Epithelial cell of proximal tubule (primary cell): Measurements from ENCODE around the gene RGS3. TPM values are rescaled to one million over a fixed set of nuclear protein-coding genes. Genes with fewer than 3 reads are reported as not detected.

ENCODE experiments used
- DNase-seq: peaks from one replicate; pipeline ENCODE4 v3.0.0-alpha.2; 2011; ENCODE audit warnings: low read depth
- H3K4me3 ChIP-seq: 2 replicates; pipeline ENCODE4 v1.5.1; 2011; ENCODE audit warnings: low read depth, mild to moderate bottlenecking, low read length
- CTCF ChIP-seq: conservative IDR thresholded peaks from 2 replicates; pipeline ENCODE4 v1.5.1; 2012; ENCODE audit warnings: low read depth, mild to moderate bottlenecking, low read length
- total RNA-seq: library from RNA; depleted of rRNA; stranded (reverse); fragments of >200 nt; gene quantifications from 2 replicates; pipeline ENCODE4 v1.2.3, GENCODE V29; 2015

RGS3 gene
- total RNA-seq, 1 donor from 2014 or later, result 79.2 TPM

- no peak for DNase-seq
Observed at GRCh38 chr9:113598883-113599282, 135.4 kb downstream of the RGS3 start.

GRCh38 chr9:113599646-113600022 lies 136.1 kb downstream of the RGS3 start:
- no peak for TF ChIP-seq CTCF
- no peak for DNase-seq
- no peak overlapping the region for H3K4me3 ChIP-seq

More at GRCh38 chr9:113598883-113599282, 135.4 kb downstream of the RGS3 start:
- TF ChIP-seq CTCF, result no peak
- no peak overlapping the region for H3K4me3 ChIP-seq

- DNase-seq, result no peak
- TF ChIP-seq CTCF, result no peak
- no peak overlapping the region for H3K4me3 ChIP-seq
Observed at GRCh38 chr9:113600023-113600823, 136.7 kb downstream of the RGS3 start.

GRCh38 chr9:113600871-113601614 lies 137.5 kb downstream of the RGS3 start:
- no peak for DNase-seq
- H3K4me3 ChIP-seq, result no peak overlapping the region
- TF ChIP-seq CTCF, result no peak

GRCh38 chr9:113601656-113602055 lies 138.1 kb downstream of the RGS3 start:
- H3K4me3 ChIP-seq, result no peak overlapping the region
- no peak for TF ChIP-seq CTCF
- no peak for DNase-seq

- no peak for TF ChIP-seq CTCF
- no peak for DNase-seq
- H3K4me3 ChIP-seq, result no peak overlapping the region
Observed at GRCh38 chr9:113602126-113603047, 138.9 kb downstream of the RGS3 start.
